Measurements from ENCODE around the gene MYF6.
"Not testable (repeated sequence)": the region's sequence is repeated elsewhere in the genome, so short reads cannot be mapped to it uniquely, and the experiment has no call there.

Gene MYF6

DNA sequence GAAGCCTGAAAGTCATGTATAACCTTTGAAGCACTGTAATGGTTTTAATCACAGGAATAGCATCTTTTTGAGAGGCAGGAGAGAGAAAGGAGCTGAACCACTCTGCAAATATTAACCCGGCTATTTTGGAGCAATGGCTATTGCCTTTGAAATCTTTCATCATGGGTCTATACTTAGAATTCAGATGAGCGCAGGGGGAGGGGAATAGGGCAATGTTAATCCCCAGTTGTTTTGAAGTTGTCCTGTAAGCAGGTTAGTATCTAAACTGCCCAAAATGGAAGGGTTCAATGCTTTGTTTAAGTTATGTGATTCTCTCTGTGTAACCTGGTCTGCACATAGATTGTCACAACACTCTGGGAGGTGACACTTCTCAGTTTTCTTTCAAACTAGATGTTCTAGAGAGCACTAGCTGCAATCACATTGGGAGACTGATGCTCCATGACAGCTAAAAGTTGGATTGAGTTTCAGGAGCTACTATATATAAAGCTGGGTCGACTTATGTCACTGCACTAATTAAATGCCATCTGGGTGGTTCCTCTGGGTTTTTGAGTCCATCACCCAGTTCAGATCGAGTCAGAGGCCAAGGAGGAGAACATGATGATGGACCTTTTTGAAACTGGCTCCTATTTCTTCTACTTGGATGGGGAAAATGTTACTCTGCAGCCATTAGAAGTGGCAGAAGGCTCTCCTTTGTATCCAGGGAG lies at the start of gene MYF6:
MYF6 (plus strand) TSS at position 509 of the 704 bp plus-strand sequence; CDS start at position 595, 86 bp downstream.
- no peak for DNase-seq (ENCODE audit: low read depth in 2 of 2)

DNA sequence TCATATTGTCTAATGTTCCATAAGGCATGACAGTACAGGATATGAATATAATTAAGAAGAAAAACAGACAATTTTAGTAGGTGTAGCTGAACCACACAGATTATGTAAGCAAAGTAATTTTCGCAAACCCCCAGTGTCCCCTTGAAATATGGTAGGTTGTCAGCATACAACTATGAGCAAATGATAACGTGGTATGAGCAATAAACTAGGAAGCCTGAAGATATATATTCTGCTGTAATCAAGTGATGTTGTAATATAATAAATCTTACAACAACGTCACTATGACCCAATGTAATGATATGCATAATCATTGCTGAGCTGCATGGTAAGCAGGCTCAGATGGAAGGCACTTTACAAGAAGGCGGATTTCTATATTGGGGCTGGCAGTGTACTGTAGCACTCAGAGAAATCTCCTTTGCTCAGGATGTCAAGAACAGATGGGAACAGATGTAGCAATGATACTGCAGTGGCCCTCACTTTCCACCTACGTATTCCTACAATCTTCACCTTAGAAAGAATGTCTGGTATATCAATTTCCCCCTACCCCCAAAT lies 47.8 kb upstream of the MYF6 start:
- no peak for DNase-seq (ENCODE audit: low read depth in 2 of 2)

DNA sequence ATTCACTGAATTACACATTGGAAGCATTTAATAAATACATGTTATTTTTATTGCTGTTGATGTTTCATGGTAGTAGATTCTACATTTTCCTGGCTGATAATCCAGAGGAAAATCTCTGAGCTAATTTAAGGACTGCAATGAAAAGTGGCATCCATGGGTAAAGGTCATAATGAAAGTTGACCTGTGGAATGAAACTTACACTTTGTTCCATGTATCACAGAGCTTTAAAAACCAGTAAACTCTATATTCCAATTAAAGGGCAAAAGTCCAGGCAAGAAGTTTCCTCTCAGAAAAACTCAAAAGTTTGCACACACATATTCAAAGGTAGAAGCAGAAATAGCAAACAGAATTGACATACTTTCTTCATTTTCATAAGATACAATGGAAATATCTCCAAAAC lies 44.8 kb upstream of the MYF6 start:
- no peak for DNase-seq (ENCODE audit: low read depth in 2 of 2)

DNA sequence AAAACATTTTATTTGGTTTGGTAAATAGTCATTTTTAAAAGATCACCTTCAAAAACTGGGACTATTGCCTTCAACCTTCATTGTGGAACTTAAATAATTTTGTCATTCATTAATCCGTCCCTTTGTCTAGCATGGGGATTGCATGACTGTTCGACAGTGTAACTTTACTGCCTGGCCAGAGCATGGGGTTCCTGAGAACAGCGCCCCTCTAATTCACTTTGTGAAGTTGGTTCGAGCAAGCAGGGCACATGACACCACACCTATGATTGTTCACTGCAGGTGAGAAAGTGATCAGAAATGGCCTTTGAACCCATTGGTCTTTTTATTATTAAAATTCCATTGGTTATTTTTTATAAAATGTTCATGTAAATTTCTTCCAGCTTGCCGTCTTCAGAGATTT lies 37.2 kb upstream of the MYF6 start:
- DNase-seq (ENCODE audit: low read depth in 2 of 2), result no peak

DNA sequence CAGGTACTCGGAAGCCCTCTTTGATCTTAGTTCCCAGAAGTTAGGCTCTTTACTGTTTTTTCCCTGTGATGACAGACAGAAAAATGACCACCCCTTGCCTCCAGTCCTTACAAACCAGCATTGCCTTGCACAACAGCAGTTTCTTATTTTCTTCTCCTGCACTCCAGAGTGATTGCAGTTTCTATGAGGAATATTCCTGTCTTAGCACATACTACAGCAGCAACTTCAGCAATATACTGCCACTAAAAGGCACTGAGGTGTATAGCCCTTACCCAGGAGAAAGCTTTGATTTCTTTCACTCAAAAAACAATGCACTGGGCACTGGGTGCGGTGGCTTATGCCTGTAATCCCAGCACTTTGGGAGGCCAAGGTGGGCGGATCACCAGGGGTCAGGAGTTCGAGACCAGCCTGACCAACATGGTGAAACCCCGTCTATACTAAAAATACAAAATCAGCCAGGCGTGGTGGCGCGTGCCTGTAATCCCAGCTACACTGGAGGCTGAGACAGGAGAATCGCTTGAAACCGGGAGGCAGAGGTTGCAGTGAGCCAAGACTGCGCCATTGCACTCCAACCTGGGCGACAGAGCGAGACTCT lies 31.3 kb upstream of the MYF6 start:
- DNase-seq (ENCODE audit: low read depth in 2 of 2), result not testable (repeated sequence)

DNA sequence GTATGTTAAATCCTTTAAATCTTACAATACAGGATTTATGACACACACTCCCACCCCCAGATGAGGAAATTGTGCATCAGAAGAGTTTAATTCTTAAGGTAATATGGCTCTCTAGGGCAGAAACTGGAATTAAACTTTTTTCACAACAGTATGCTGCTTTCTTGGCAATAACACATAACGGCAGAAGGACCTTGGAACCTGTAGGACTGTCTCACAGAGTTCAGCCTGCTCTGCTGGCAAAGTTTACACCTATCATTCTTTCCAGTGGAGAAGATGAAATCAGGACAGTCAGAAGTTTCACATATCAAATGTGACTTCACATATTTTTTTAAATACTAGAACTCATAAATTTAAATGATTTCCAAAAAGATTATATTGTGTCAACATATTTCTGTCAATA lies 30.6 kb upstream of the MYF6 start:
- DNase-seq (ENCODE audit: low read depth in 2 of 2), result no peak

DNA sequence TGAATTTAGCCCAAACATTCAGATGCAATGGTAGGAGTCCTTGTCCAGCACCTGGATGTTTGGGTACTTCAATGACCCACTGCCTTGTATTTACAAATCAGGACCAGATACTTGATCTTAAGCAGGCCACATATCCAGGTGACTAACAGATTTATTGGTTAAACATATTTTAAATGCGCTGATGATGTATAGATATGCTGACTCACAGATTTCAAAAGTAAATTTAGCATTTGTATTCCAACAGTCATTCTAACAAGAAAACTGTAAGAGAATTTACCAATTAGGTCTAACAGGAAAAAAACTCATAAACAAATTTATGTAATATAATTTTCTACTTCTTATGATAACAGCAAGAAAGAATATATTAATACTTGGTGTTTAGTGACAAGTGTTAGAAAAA lies 29.4 kb upstream of the MYF6 start:
- DNase-seq (ENCODE audit: low read depth in 2 of 2), result no peak

DNA sequence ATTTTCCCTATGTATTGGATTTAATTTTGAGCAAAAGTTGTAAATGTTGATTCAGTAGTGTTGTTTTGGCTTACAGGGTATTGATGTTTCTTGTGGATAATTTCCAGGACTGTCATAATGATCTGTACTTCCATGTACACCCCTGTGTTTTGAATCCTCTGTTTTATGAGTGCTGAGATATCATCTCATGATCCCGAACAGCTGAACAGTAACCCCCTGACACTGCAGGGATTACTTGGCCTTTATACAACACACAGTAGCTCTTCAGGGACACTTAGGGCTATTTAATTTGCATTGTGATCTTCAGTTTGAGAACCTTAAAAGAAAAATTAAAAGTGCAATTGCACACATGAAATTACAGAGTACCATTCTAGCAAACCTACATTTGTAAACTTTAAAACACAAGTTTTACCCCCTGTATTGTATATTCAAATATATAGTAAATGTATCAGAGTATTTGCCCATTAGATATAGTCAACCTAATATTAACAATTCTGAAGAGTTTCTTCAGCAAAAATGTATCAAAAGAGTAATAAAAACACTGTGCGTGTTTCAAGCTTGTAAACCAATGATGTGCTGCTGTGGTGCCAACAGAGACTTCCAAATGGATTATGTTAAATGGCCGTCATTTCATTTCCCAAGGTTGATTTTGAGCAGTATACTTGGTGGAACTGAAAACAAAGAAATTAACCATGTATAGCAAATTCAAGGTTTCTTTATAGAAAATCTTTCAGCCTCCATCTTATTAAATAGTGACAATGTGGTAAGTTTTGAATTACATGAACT lies 27.9 kb upstream of the MYF6 start:
- no peak for DNase-seq (ENCODE audit: low read depth in 2 of 2)

DNA sequence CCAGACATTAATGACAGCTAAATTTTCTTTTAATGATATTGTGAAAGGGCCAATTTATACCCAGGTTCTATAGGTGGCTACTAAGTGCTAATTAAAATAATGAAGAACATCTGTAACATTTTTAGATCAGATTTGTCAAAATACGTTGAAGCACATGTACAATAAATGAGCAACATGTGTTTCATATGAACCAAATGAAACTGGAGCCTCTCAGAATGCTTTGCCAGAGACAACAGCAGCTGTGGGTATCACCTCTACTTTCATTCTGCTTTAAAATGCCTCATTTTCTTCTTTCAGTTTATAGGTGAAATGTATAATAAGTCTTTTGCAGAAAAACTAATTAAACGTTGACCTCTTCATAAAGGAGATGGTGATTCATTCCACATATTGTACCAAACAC lies 26.1 kb upstream of the MYF6 start:
- DNase-seq (ENCODE audit: low read depth in 2 of 2), result no peak

DNA sequence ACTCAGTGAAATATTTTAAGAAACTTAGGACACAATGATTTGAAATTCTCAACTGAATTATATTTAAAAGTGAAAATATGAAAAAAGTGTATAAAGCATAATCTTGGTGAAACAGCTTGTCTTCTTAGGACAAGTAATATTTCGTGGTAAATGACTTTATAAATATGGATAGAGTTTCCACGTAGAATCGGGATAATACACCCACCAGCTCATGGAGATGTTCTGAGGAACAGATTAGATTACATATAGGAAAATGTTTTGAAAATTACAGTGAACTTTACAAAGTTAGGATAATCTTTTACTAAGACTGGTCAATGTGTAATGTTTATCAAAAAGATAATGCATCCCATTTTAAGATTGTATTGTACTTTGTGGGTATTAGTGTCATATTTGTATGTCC lies 25.6 kb upstream of the MYF6 start:
- DNase-seq (ENCODE audit: low read depth in 2 of 2), result no peak

DNA sequence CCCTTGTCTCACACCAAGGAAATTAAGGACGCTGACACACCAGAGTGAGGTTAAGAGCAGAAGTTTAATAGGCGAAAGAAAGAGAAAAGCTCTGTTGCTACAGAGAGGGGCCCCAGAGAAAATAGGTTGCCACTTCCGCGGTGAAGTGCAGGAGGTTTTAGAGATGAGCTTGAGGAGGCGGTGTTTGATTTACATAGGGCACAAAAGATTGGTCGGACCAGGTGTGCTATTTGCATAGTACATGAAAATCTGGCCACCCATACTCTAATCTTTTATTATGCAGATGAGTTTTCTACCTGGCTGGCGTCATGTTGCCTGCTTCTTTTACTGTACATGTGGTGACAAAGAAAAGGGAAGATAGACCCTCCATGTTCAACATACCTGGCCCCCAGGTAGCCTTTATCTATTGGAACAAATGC lies 23.3 kb upstream of the MYF6 start:
- no peak for DNase-seq (ENCODE audit: low read depth in 2 of 2)

DNA sequence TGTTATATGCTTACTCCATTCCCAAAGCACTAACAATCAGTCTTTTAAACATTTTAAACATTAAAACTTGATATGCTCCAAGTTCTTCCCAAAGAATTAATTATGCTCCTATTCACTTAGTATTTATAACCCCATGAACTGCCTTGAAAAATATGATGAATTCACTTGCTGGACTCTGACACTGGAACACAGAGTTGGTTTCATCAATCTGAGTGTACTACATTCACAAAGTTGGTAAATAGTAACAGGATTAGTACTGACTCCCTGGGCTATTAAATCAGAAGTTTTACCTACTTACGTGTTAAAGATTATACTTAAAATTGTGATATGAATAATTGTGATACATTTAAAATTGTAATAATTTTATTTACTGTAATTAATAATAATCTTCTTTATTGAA lies 17.3 kb upstream of the MYF6 start:
- DNase-seq (ENCODE audit: low read depth in 2 of 2), result no peak

DNA sequence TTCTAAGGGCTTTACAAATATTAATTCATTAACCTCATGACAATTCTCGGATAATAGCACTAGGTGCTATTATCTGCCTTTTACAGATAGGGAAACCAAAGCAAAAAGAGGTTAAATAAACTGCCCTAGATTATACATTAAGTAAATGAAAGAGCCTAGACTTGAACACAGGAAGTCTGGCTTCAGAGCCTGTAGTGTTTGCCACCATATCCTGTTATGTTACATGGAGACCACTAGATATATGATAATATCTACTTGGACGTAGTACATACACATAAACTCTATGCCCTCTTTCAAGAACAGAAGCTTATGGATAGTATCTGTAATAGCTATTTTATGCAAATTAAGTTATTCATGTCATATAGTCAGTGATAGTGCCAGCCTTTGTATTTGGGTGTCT lies 16.9 kb upstream of the MYF6 start:
- DNase-seq (ENCODE audit: low read depth in 2 of 2), result no peak

DNA sequence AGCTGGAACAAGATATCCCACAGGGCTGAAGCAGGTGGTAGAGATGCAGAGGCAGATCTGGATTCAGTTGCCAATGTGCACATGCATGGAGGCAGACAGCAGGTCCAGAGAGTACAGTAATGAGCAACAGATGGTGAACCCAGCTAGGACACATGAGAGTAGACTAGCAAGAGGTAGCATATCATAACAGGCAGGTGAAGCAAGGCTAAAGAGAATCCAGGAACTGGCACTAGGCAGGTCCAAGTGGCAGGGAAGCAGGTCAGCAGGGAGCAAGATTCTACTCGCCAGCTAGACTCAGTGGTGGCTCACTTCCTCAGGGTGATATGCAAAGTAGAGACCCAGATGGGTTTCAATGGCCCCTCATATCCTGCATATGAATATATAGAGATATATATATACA lies 15.3 kb upstream of the MYF6 start:
- DNase-seq (ENCODE audit: low read depth in 2 of 2), result no peak

DNA sequence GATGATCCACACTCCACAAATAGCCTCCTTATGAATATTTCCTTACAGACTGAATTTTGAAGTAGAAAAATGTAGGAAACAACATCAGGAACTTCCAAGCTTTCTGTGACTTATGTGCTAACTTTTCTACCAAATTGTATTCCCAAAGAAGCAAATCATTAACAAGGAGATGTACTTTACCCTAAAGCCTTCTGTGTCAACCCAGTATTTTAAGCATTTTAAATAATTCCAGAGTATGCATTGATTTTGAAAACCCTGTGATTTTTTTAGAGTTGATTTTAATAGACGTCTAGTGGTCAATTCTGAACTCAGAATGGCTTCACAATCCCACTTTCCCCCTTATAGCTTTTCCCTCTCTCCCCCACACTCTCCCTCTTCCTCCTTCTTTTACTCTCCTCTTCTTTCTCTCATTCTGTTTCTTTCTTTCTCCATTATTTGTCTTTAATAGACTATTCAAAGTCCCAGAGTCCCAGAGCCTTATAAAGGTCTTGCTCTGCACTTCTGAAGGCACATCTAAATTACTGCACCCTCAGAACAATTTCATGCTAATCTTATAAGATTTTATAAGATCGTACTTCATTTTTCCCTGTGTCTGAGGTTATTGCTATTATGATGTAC lies 10.1 kb upstream of the MYF6 start:
- DNase-seq (ENCODE audit: low read depth in 2 of 2), result no peak

DNA sequence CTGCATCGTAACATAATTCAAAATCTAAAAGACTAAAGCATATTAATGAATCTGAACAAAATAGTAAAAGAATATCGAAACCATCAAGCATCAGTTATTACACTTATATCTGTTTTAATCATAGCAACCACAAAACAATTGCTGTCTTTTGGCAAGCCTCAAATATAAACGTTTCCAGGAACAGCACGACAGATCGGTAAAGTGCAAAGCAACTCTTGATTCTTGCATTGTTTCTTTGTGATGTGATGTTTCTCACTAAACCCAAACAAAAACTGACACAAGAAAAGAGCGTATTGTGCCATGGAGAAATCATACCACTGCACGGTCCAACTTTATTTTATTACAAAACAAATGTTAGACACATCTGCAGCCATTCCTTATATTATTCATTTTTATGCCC lies 9.2 kb upstream of the MYF6 start:
- DNase-seq (ENCODE audit: low read depth in 2 of 2), result no peak

DNA sequence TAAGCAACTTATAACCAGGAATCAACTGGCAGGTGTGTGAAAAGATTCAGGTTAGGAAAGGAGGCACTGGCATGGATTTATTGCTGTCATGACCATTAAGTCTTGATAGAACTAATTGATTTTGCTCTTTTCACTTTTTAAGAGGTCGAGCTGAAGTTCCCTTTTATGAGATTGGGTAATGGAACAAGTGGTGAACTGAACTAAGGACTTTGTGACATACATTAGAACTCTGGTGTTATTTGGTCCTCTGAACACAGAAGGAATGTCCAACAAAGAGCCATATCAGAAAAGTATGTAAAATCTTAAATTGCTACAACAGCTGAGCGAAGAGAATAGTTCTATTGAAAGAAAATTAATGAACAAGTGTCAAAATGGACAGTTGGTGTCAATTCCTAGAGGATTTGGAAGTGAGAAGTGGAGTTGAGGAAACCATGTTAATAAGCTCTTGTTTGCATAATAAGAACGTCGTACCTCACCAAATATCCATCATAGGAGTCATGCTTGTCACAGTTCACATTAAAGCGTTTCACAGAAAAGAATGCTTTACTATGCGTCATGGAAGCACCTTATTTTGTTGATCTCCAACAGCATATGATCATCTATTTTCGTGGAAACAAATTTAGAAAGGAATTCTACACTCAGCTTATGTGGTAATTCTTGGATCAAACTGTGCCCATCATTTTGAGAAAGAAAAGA lies 8.4 kb upstream of the MYF6 start:
- DNase-seq (ENCODE audit: low read depth in 2 of 2), result no peak

DNA sequence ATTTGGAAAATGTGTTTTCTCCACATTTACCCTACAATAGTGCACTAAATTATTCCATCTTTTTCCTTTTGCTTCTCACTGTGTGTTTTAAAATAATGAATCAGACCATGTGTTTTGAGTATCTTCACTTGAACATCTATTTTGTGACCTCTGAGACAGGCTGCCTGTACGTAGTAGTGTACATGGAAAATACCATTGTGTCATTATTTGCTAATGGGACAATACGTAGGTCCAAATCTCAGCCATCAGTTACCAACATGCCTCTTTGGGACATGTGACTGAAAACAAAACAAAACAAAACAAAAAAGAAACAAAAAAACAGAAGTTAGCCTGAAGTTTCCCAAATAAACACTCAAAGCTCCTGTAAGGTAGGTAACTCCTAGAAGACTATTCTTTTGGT lies 7.1 kb upstream of the MYF6 start:
- no peak for DNase-seq (ENCODE audit: low read depth in 2 of 2)

DNA sequence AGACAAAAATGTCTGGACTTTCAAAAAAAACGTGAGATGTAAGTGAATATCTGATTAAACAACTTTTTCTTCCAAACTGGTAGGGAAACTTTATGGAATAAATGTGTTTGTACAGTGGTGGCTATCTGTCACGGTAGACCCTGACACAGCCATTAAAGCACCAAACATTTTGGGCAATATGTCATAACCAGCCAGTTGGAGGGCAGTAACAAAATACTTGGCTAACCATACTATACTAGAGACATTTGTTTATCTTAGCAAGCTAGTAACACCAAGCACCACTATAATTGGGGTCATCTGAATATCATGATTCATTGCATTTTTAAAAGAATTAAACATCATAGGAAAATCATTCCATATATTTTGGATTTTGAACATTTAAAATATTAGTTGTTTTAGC lies 6.0 kb upstream of the MYF6 start:
- DNase-seq (ENCODE audit: low read depth in 2 of 2), result no peak

DNA sequence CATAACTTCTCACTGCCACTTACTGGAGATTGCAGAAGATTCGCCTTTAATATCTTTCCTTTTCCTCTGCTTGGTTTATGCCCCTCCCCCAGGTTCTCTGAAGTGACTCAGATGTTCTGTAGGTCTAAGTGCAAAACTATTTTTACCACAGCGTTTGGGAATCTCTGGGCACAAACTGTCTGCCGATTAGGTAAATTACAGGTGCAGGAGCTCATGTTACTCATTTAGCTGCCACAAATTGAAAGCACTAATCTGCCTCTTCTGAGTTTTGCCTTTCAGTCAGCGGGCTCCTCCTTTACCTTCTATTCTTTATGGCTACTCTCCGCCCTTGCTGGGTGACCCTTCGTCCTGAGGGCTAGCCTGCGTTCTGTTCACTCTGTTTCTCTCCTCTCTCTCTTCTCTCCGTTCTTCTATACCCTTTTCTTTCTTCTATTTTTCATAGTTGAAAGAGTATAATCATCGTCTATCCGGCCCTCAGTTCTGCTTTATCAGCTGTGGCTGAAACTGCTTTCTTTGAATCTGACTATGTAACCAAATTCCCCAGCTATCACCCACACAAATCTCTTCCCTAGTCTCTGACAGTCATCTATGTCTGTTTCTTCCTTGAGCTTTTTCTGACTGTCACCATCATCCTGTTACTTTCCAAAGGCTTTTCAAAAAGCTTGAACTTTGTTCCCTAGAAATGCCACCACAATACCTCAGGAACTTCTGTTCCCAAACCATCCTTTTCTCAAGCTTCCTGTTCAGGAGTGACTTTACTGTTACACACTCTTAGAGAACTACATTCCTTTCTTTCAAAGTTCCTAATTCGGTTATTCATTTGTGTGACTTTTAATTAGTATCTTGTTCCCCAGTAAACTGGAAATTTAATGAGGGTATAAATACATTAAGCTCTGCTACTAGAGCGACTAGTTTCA lies 4.3 kb upstream of the MYF6 start:
- DNase-seq (ENCODE audit: low read depth in 2 of 2), result no peak

DNA sequence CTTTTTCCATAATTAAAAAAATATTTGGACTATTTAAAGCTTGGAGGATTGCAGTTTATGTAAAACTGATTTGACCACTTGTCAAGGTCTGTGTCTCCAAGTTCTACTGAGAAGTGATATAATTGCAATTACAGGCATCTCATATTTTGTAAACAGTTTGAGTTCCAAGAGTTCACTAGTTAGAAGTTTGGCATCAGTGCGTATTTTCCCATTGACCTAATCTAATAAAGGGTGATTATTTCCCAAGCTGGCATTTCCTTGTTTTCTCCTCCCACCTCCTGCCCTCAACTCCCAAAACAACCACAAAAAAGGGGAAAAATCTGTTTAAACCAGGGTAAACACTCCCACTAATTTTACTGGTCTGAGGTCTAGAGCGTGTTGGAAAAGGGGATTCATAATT lies 3.0 kb upstream of the MYF6 start:
- no peak for DNase-seq (ENCODE audit: low read depth in 2 of 2)

Measured in activated CD8-positive, alpha-beta memory T cell treated with anti-CD3 and anti-CD28 coated beads for 4 hours (primary cell).